22Rv1 (cell line): ENCODE data around the gene PPP1R7.

Experiments used
- H3K27ac ChIP-seq: fragments of 450-650 bp; 2 replicates; pipeline ENCODE4 v1.5.1; 2017
- CTCF ChIP-seq: fragments of 450-650 bp; IDR thresholded peaks from 2 replicates; pipeline ENCODE4 v1.5.1; 2017; ENCODE audit warnings: mild to moderate bottlenecking
- ZFX ChIP-seq: fragments of 450-650 bp; IDR thresholded peaks from 2 replicates; pipeline ENCODE4 v1.6.1; 2017; ENCODE audit warnings: antibody characterized with exemption, borderline replicate concordance

PPP1R7 gene

GRCh38 chr2:241129086-241129871 lies 21.0 kb upstream of the PPP1R7 start:
- no peak for TF ChIP-seq CTCF
- TF ChIP-seq ZFX, result no peak

GRCh38 chr2:241130316-241130715 lies 20.0 kb upstream of the PPP1R7 start:
- TF ChIP-seq CTCF (no peak), ZFX (no peak)
- no peak overlapping the region for H3K27ac ChIP-seq

More at GRCh38 chr2:241129086-241129871, 21.0 kb upstream of the PPP1R7 start:
- H3K27ac ChIP-seq, result no peak overlapping the region

DNA sequence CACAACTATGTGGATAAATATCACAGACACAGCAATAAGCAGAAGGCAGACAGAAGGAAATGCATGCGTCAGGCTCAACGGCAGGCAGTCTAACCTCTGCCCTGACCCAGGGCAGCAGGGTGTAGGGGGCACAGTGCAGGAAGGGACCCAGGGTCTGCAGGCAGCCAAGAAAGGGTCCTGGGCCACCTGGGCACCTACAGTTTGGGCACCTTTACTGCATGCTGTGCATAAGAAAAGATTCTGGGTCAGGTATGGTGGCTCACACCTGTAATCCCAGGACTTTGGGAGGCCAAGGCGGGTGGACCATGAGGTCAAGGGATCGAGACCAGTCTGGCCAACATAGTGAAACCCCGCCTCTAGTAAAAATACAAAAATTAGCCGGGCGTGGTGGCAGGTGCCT lies 18.7 kb upstream of the PPP1R7 start:
- H3K27ac ChIP-seq, result no peak overlapping the region
- TF ChIP-seq CTCF (no peak), ZFX (no peak)

DNA sequence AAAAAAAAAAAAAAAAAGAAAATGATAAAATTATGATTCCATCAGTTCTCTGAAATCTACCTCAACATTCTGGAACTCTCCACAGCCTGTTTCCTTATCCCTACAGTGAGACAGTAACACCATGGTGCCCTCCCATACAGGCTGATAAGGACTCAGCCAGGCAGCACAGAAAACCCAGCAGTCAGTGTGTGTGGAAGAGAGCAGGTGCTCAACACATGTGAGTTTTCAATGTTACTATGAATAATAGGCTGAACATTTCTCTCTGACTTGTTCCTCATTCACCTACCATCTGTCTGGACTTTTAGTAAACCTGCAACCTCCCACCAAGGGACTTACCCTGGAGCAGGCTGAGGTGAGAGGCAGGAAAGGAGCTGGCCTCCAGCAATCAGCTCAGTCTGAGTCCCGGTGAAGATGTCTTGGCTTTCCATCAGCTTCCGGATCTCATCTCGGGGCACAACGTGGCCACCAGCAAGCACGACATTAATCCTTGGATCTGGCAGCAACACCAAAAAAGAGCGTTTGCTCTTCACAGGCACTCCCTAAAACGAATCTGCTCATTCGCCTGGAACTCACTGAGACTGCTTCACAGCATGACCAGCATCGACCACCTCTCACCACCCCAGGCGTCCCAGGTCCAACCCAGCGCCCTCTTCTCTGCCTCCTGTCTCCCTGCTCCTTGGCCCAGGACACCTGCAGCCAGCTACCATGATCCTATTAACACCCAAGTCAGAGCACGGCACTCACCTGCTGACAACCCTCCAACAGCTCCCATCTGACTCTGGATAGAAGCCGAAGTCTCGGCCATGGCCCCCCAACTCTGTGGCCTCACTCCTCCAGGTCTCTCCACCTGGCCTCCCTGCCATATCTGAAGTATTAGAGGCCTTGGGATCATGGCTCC lies 17.5 kb upstream of the PPP1R7 start:
- TF ChIP-seq ZFX, result no peak
- TF ChIP-seq CTCF, result no peak
- H3K27ac ChIP-seq, result no peak overlapping the region

- TF ChIP-seq ZFX, result no peak
- TF ChIP-seq CTCF, result no peak
- H3K27ac ChIP-seq, result no peak overlapping the region
Observed at GRCh38 chr2:241133436-241133820, 16.8 kb upstream of the PPP1R7 start.

DNA sequence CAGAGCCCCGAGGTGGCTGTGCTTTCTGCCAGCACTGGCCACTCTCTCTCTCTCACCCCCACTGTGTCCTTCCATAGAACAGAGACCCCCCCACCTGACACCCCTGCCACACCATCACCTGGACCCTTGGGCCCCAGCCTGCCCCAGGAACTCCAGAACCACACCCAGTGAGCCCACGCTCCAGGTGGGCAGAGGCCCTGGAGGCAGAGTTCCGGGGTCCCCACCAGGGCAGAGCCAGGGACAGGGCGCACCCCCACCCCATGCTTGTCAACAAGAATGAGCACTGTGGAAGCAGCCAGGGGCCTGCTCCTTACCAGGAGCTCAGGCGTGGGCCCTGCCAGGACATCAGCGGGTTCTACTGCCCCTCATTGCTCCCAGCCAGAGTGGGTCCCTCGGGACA lies 15.6 kb upstream of the PPP1R7 start:
- no peak for TF ChIP-seq ZFX
- no peak for TF ChIP-seq CTCF
- H3K27ac ChIP-seq, result no peak overlapping the region

DNA sequence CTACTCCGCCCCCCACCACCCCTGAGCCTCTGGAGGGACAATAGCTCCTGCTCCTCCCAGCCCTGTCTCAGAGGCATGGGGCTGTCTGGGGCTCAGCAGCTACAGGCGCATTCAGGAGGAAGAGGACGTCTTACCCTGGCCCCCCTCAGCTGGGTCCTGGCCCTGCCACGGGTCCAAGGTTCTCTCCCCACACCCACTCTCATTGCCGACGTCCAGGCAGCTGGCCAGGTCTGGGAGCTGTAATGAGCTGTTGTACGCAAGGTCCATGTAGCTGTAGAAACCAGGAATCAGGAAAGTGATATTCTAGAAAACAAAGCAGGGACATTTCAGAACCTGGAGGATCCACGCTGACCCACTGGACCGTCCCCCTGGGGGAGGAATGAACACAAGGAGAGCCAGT lies 14.5 kb upstream of the PPP1R7 start:
- no peak for TF ChIP-seq CTCF
- no peak for TF ChIP-seq ZFX
- H3K27ac ChIP-seq, result no peak overlapping the region
